Neural progenitor cell (in vitro differentiated cells): Measurements from ENCODE around the gene DTYMK. TPM values are rescaled to one million over a fixed set of nuclear protein-coding genes. Genes with fewer than 3 reads are reported as not detected.
A peak's percentile ranks its signal among the peaks of the same experiment; 100 is the strongest.

ENCODE experiments used
- DNase-seq: peaks from one replicate; pipeline ENCODE4 v3.0.0-alpha.2; 2016; ENCODE audit warnings: low spot score
- H2AFZ ChIP-seq: fragments of 200-600 bp; sonication (generic); replicated peaks from 2 replicates; pipeline ENCODE4 v1.6.1; 2016; ENCODE audit warnings: antibody characterized with exemption
- H3F3A ChIP-seq: fragments of 200-600 bp; sonication (generic); 2 replicates; pipeline ENCODE4 v1.6.1; 2016; ENCODE audit warnings: antibody characterized with exemption, low read depth
- H3K27ac ChIP-seq: fragments of 200-600 bp; sonication (generic); 2 replicates; pipeline ENCODE4 v1.5.1; 2016; ENCODE audit warnings: mild to moderate bottlenecking
- H3K27me3 ChIP-seq: fragments of 200-600 bp; sonication (generic); 2 replicates; pipeline ENCODE4 v1.6.1; 2016; ENCODE audit warnings: mild to moderate bottlenecking, moderate library complexity
- H3K36me3 ChIP-seq: fragments of 200-600 bp; sonication (generic); 2 replicates; pipeline ENCODE4 v1.5.1; 2016
- H3K4me1 ChIP-seq: fragments of 200-600 bp; sonication (generic); 2 replicates; pipeline ENCODE4 v1.6.1; 2016; ENCODE audit warnings: mixed run types
- H3K4me2 ChIP-seq: fragments of 200-600 bp; sonication (generic); 2 replicates; pipeline ENCODE4 v1.6.1; 2016
- H3K4me3 ChIP-seq: fragments of 200-600 bp; sonication (generic); 2 replicates; pipeline ENCODE4 v1.5.1; 2016
- H3K79me2 ChIP-seq: fragments of 200-600 bp; sonication (generic); 2 replicates; pipeline ENCODE4 v1.6.1; 2016; ENCODE audit warnings: low read depth
- H3K9ac ChIP-seq: fragments of 200-600 bp; sonication (generic); 2 replicates; pipeline ENCODE4 v1.6.1; 2016
- H3K9me3 ChIP-seq: fragments of 200-600 bp; sonication (generic); 2 replicates; pipeline ENCODE4 v1.5.1; 2016; ENCODE audit warnings: low read depth
- H4K20me1 ChIP-seq: fragments of 200-600 bp; sonication (generic); 2 replicates; pipeline ENCODE4 v1.6.1; 2016; ENCODE audit warnings: low read depth
- H3K27ac Mint-ChIP-seq: 3 replicates; pipeline ENCODE4 v1.8.0; 2021; ENCODE audit warnings: mixed read lengths
- H3K27me3 Mint-ChIP-seq: 2 replicates; pipeline ENCODE4 v1.8.0; 2022; ENCODE audit warnings: low read depth, mild to moderate bottlenecking, inconsistent platforms, moderate library complexity, mixed read lengths; ENCODE audit not compliant: insufficient read depth
- H3K36me3 Mint-ChIP-seq: 3 replicates; pipeline ENCODE4 v1.8.0; 2021; ENCODE audit warnings: mixed read lengths
- H3K4me1 Mint-ChIP-seq: 3 replicates; pipeline ENCODE4 v1.8.0; 2021; ENCODE audit warnings: mixed read lengths
- H3K4me3 Mint-ChIP-seq: 3 replicates; pipeline ENCODE4 v1.8.0; 2021; ENCODE audit warnings: mild to moderate bottlenecking, moderate library complexity, mixed read lengths
- H3K9me3 Mint-ChIP-seq: 3 replicates; pipeline ENCODE4 v1.8.0; 2020; ENCODE audit warnings: mixed read lengths
- CTCF ChIP-seq: fragments of 200-600 bp; sonication (generic); IDR thresholded peaks from 2 replicates; pipeline ENCODE4 v1.5.1; 2017; ENCODE audit warnings: antibody characterized with exemption, mild to moderate bottlenecking
- EZH2 ChIP-seq: fragments of 200-600 bp; sonication (generic); IDR thresholded peaks from 2 replicates; pipeline ENCODE4 v1.6.1; 2017; ENCODE audit warnings: antibody characterized with exemption, mild to moderate bottlenecking, moderate library complexity
- EZH2phosphoT487 ChIP-seq: fragments of 200-600 bp; sonication (generic); IDR thresholded peaks from 2 replicates; pipeline ENCODE4 v1.6.1; 2017; ENCODE audit warnings: antibody characterized with exemption
- total RNA-seq: library from RNA; depleted of rRNA; stranded (reverse); fragments of >200 nt; gene quantifications from 2 replicates; pipeline ENCODE4 v1.2.3, GENCODE V29; 2015; ENCODE audit warnings: low replicate concordance

The DTYMK gene
- total RNA-seq, 1 donor from 2014 or later = 43.4 TPM

GRCh38 chr2:241673797-241674725 lies 12.6 kb downstream of the DTYMK start:
- H3K9ac ChIP-seq = no peak overlapping the region

GRCh38 chr2:241673189-241673663 lies 13.4 kb downstream of the DTYMK start:
- Mint-ChIP-seq H3K4me1 (no peaks in the 10 kb centered on the region), H3K36me3 (peaks cover 5% of the 10 kb centered on the region), H3K27ac (peak overlapping the region; percentile 91), H3K27me3 (peaks cover 10% of the 10 kb centered on the region), H3K4me3 (no peak overlapping the region), H3K9me3 (no peaks in the 10 kb centered on the region)
- H3K27me3 ChIP-seq = no peaks in the 10 kb centered on the region
- H3K4me2 ChIP-seq = no peak overlapping the region
- peaks cover 15% of the 10 kb centered on the region for H3F3A ChIP-seq
- no peaks in the 10 kb centered on the region for H4K20me1 ChIP-seq
- H3K4me1 ChIP-seq = no peaks in the 10 kb centered on the region
- no peak overlapping the region for H2AFZ ChIP-seq
- H3K9ac ChIP-seq = no peak overlapping the region
- H3K36me3 ChIP-seq = no peaks in the 10 kb centered on the region
- H3K27ac ChIP-seq = no peak overlapping the region
- no peak overlapping the region for H3K4me3 ChIP-seq
- no peak for DNase-seq
- no peaks in the 10 kb centered on the region for H3K79me2 ChIP-seq
- H3K9me3 ChIP-seq = no peaks in the 10 kb centered on the region
- TF ChIP-seq EZH2 (no peak), CTCF (no peak), EZH2phosphoT487 (no peak)

More at GRCh38 chr2:241673797-241674725, 12.6 kb downstream of the DTYMK start:
- peaks cover 8% of the 10 kb centered on the region for H3K27me3 Mint-ChIP-seq
- TF ChIP-seq CTCF = no peak
- no peak for TF ChIP-seq EZH2
- TF ChIP-seq EZH2phosphoT487 = no peak
- H2AFZ ChIP-seq = no peak overlapping the region
- no peak overlapping the region for H3K4me3 Mint-ChIP-seq
- no peaks in the 10 kb centered on the region for H3K9me3 Mint-ChIP-seq
- H3K9me3 ChIP-seq = no peaks in the 10 kb centered on the region
- no peaks in the 10 kb centered on the region for H3K36me3 ChIP-seq
- no peak overlapping the region for H3K27ac ChIP-seq
- no peak overlapping the region for H3K4me3 ChIP-seq
- H3F3A ChIP-seq = peaks cover 15% of the 10 kb centered on the region
- peaks cover under 1% of the 10 kb centered on the region for H3K4me1 Mint-ChIP-seq
- peaks cover 6% of the 10 kb centered on the region for H3K36me3 Mint-ChIP-seq
- no peak for DNase-seq
- H3K4me1 ChIP-seq = no peaks in the 10 kb centered on the region
- no peak overlapping the region for H3K4me2 ChIP-seq
- H3K27me3 ChIP-seq = no peaks in the 10 kb centered on the region
- no peaks in the 10 kb centered on the region for H4K20me1 ChIP-seq
- no peaks in the 10 kb centered on the region for H3K79me2 ChIP-seq
- H3K27ac Mint-ChIP-seq = peak overlapping the region; percentile 91

- H3K4me3 ChIP-seq = no peak overlapping the region
- H3K27ac ChIP-seq = no peak overlapping the region
- no peak overlapping the region for H3K4me2 ChIP-seq
- no peak overlapping the region for H2AFZ ChIP-seq
- no peak overlapping the region for H3K27ac Mint-ChIP-seq
- no peaks in the 10 kb centered on the region for H3K4me1 ChIP-seq
- peaks cover 5% of the 10 kb centered on the region for H3K36me3 Mint-ChIP-seq
- no peak for DNase-seq
- H3K9me3 ChIP-seq = no peaks in the 10 kb centered on the region
- peaks cover 10% of the 10 kb centered on the region for H3K27me3 Mint-ChIP-seq
- H3K9me3 Mint-ChIP-seq = no peaks in the 10 kb centered on the region
- H3K79me2 ChIP-seq = no peaks in the 10 kb centered on the region
- peaks cover 3% of the 10 kb centered on the region for H3K4me1 Mint-ChIP-seq
- no peak overlapping the region for H3K9ac ChIP-seq
- no peak overlapping the region for H3K4me3 Mint-ChIP-seq
- peaks cover 15% of the 10 kb centered on the region for H3F3A ChIP-seq
- no peaks in the 10 kb centered on the region for H4K20me1 ChIP-seq
- H3K36me3 ChIP-seq = no peaks in the 10 kb centered on the region
- TF ChIP-seq CTCF (no peak), EZH2 (no peak), EZH2phosphoT487 (no peak)
- no peaks in the 10 kb centered on the region for H3K27me3 ChIP-seq
Measured at GRCh38 chr2:241672243-241673188, 14.1 kb downstream of the DTYMK start.
